OCI-LY3 (cell line): Measurements from ENCODE around the gene GRHPR.
"Not testable (repeated sequence)": the region's sequence is repeated elsewhere in the genome, so short reads cannot be mapped to it uniquely, and the experiment has no call there.

Experiments used
- H2AFZ ChIP-seq: fragments of 200-600, 300-600 bp; shearing (Covaris generic); 2 replicates; pipeline ENCODE4 v1.6.0; 2014; ENCODE audit warnings: antibody characterized with exemption, low read depth, low read length
- H3K27ac ChIP-seq: fragments of 200-600, 300-600 bp; sonication (generic); 2 replicates; pipeline ENCODE4 v1.5.1; 2014; ENCODE audit warnings: mild to moderate bottlenecking, low read length, moderate library complexity, mixed read lengths
- H3K27me3 ChIP-seq: fragments of 200-600, 300-600 bp; sonication (generic); 2 replicates; pipeline ENCODE4 v1.6.1; 2014; ENCODE audit warnings: low read depth, low read length, mixed read lengths
- H3K36me3 ChIP-seq: fragments of 200-600, 300-600 bp; sonication (generic); replicated peaks from 2 replicates; pipeline ENCODE3; 2014; ENCODE audit warnings: low read depth, low read length, mixed read lengths
- H3K4me1 ChIP-seq: fragments of 300-600, 200-600 bp; sonication (generic); 2 replicates; pipeline ENCODE4 v1.6.1; 2014; ENCODE audit warnings: low read length, mixed read lengths
- H3K4me2 ChIP-seq: fragments of 200-600, 300-600 bp; sonication (generic); 2 replicates; pipeline ENCODE4 v1.6.1; 2014; ENCODE audit warnings: low read length, mixed read lengths
- H3K4me3 ChIP-seq: fragments of 300-600, 200-600 bp; sonication (generic); 2 replicates; pipeline ENCODE4 v1.5.1; 2014; ENCODE audit warnings: antibody characterized with exemption, mild to moderate bottlenecking, low read length, moderate library complexity
- H3K79me2 ChIP-seq: fragments of 300-600, 200-600 bp; shearing (Covaris generic); 2 replicates; pipeline ENCODE4 v1.6.1; 2014; ENCODE audit warnings: mild to moderate bottlenecking, low read length, mixed read lengths
- H3K9ac ChIP-seq: fragments of 300-600, 200-600 bp; shearing (Covaris generic); 2 replicates; pipeline ENCODE4 v1.6.0; 2014; ENCODE audit warnings: mild to moderate bottlenecking, low read length, moderate library complexity
- H3K9me3 ChIP-seq: fragments of 200-600, 300-600 bp; shearing (Covaris generic); 2 replicates; pipeline ENCODE4 v1.6.1; 2014; ENCODE audit warnings: low read length, mixed read lengths; ENCODE audit not compliant: insufficient read depth
- H4K20me1 ChIP-seq: fragments of 200-600, 300-600 bp; sonication (generic); 2 replicates; pipeline ENCODE4 v1.6.1; 2016; ENCODE audit warnings: low read length, mixed read lengths; ENCODE audit not compliant: insufficient read depth
- CTCF ChIP-seq: fragments of 200-600, 300-600 bp; sonication (generic); IDR thresholded peaks from 2 replicates; pipeline ENCODE4 v1.5.1; 2014; ENCODE audit warnings: antibody characterized with exemption, low read length, low read depth
- EZH2phosphoT487 ChIP-seq: fragments of 200-600 bp; shearing (Covaris generic); IDR thresholded peaks from 2 replicates; pipeline ENCODE4 v1.6.1; 2018; ENCODE audit warnings: antibody characterized with exemption, mixed run types, low read depth

Gene GRHPR

DNA sequence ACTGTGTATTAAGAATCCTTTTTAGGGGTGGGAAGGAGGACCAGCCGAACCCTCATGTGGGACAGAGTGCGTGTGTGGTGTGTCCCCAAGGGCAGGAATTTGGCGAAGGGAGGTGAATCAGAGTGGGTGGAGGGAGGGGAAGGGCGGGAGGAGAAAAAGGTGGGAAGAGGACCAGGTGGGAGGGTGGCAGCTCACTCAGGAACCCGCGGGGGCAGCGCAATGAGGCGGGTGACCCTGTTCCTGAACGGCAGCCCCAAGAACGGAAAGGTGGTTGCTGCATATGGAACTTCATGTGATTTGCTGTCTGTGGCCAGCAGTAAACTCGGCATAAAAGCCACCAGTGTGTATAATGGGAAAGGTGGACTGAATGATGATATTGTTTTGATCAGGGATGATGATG is 54.4 kb downstream of the GRHPR start:
- Histone ChIP-seq H3K9ac (no peak overlapping the region), H3K36me3 (no peaks in the 10 kb centered on the region)

DNA sequence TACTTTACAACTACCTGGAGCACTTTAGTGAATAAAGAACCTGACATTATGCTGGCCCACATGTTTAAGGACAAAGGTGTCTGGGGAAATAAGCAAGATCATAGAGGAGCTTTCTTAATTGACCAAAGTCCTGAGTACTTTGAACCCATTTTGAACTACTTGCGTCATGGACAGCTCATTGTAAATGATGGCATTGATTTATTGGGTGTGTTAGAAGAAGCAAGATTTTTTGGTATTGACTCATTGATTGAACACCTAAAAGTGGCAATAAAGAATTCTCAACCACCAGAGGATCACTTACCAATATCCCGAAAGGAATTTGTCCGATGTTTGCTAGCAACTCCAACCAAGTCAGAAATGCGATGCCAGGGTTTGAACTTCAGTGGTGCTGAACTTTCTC is 54.9 kb downstream of the GRHPR start:
- Histone ChIP-seq H3K9me3 (peaks cover 14% of the 10 kb centered on the region), H3K4me3 (0 out of 2 replicates have a peak overlapping the region, but pooled peaks have one; percentile 40), H3K4me1 (peaks cover 16% of the 10 kb centered on the region), H3K4me2 (peak overlapping the region; percentile 63)
- H3K79me2 ChIP-seq, H3K27ac ChIP-seq, H4K20me1 ChIP-seq, H3K9ac ChIP-seq, H3K27me3 ChIP-seq, H2AFZ ChIP-seq, H3K36me3 ChIP-seq: not testable (repeated sequence)

More for the DNA sequence above, 54.4 kb downstream of the GRHPR start:
- no peaks in the 10 kb centered on the region for H4K20me1 ChIP-seq
- H3K4me2 ChIP-seq = no peak overlapping the region
- peaks cover 10% of the 10 kb centered on the region for H3K27me3 ChIP-seq
- no peaks in the 10 kb centered on the region for H3K79me2 ChIP-seq
- no peak overlapping the region for H3K27ac ChIP-seq
- H3K4me1 ChIP-seq = peaks cover 16% of the 10 kb centered on the region
- TF ChIP-seq CTCF (no peak), EZH2phosphoT487 (no peak)
- peaks cover 14% of the 10 kb centered on the region for H3K9me3 ChIP-seq
- no peak overlapping the region for H3K4me3 ChIP-seq
- no peak overlapping the region for H2AFZ ChIP-seq

DNA sequence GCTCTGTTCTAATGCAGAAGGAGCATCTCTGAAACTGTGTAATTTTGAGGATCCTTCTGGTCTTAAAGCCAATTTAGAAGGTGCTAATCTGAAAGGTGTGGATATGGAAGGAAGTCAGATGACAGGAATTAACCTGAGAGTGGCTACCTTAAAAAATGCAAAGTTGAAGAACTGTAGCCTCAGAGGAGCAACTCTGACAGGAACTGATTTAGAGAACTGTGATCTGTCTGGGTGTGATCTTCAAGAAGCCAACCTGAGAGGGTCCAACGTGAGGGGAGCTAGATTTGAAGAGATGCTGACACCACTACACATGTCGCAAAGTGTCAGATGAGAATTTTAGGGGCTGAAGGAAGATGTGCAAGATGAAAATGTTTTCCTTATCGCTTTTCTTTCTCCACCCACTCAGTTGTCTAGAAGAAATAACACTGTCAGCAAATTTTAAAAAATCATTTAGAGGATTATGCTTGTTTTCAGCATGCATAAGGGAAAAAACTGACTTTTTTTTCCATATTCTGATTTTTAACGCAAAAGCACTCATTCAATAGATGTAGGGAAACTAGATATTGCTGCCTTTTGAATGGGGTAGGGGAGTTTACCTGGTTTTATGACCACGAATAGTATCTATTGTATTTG is 55.6 kb downstream of the GRHPR start:
- peaks cover 14% of the 10 kb centered on the region for H3K9me3 ChIP-seq
- 0 out of 2 replicates have a peak overlapping the region, but pooled peaks have one; percentile 40 for H3K4me3 ChIP-seq
- not testable (repeated sequence) for H3K36me3 ChIP-seq, H3K27me3 ChIP-seq, H4K20me1 ChIP-seq, H3K27ac ChIP-seq, H3K9ac ChIP-seq, H2AFZ ChIP-seq, H3K79me2 ChIP-seq
- peak overlapping the region; percentile 63 for H3K4me2 ChIP-seq
- peaks cover 16% of the 10 kb centered on the region for H3K4me1 ChIP-seq

DNA sequence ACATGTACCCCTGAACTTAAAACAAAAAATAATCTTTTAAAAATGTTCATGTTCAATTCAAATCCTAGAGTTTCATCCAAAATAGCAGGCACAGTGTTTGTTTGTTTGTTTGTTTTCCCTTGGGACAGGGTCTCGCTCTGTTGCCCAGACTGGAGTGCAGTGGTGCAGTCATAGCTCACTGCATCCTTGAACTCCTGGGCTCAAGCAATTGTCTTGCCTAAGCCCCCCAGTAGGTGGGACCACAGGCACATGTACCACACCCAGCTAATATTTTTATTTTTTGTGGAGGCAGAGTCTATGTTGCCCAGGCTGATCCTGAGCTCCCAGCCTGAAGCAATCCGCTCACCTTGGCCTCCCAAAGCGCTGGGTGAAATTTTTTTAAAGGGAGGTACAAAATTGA is 58.3 kb downstream of the GRHPR start:
- Histone ChIP-seq H3K9me3 (no peaks in the 10 kb centered on the region), H3K4me3 (no peak overlapping the region), H3K4me2 (no peak overlapping the region), H4K20me1 (no peaks in the 10 kb centered on the region), H2AFZ (no peak overlapping the region), H3K27me3 (peaks cover 10% of the 10 kb centered on the region), H3K79me2 (peaks cover under 1% of the 10 kb centered on the region), H3K4me1 (peaks cover 22% of the 10 kb centered on the region), H3K9ac (no peak overlapping the region), H3K27ac (no peak overlapping the region), H3K36me3 (no peaks in the 10 kb centered on the region)
- TF ChIP-seq EZH2phosphoT487 (no peak), CTCF (no peak)

DNA sequence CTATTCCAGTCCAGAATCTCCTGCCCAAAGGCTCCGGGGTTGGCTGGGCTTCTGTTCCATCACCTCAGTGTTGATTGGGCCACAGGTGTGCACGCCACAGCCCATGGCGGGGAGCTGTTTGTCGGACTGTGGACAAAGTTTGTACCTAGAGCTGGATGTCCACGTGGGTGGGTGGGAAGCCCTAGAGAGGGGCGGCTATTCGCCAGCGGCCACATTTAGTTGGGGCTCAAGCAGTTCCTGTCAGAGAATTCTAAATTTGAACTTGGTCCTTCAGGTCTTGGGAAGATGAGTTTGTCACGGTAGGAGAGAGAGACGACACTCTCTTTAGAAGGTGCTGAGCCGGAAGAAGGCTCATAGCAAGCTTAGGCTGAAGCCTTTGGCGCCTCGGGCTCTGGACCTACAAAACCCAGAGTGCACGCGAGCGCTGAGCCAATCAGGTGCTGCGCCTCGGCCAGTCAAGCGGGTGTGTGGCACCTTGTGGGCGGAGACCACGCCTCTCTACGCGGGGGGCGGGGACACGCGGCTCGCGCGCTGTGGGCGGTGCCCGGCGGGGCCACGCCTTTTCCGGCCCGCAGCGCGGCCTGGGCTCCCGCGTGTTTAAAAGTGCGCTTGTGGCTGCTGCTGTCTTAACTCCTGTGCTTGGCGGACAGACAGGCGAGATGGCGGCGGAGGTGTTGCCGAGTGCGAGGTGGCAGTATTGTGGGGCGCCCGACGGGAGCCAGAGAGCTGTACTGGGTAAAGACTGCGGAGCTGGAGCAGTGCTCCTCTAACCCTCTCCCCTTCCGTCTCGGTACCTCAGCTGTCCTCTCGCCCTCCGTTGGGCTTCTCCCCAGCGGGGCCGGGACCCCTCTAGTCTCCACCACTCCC is 63.1 kb downstream of the GRHPR start, which contains the start of gene POLR1E:
Gene POLR1E, plus strand, starts transcription at position 560 of the 867 bp plus-strand sequence. Its CDS starts 100 bp downstream, at position 660.
- H3K9me3 ChIP-seq = no peaks in the 10 kb centered on the region
- peaks cover 18% of the 10 kb centered on the region for H3K4me1 ChIP-seq
- H3K79me2 ChIP-seq = peaks cover 35% of the 10 kb centered on the region
- no peaks in the 10 kb centered on the region for H4K20me1 ChIP-seq
- TF ChIP-seq EZH2phosphoT487 (no peak), CTCF (no peak)
- H3K4me2 ChIP-seq = peak within 1 kb of the TSS; percentile 96
- peak within 1 kb of the TSS; percentile 98 for H3K4me3 ChIP-seq
- peaks cover 20% of the 10 kb centered on the region for H3K36me3 ChIP-seq
- H3K27ac ChIP-seq = peak within 1 kb of the TSS; percentile 25; the same call in 1 of the 2 replicates
- H2AFZ ChIP-seq = peak within 1 kb of the TSS; percentile 72
- H3K27me3 ChIP-seq = peaks cover 6% of the 10 kb centered on the region; the same call in 1 of the 2 replicates
- peak within 1 kb of the TSS; percentile 92 for H3K9ac ChIP-seq
